ENCODE measurements around the gene MYRF.

The MYRF gene

DNA sequence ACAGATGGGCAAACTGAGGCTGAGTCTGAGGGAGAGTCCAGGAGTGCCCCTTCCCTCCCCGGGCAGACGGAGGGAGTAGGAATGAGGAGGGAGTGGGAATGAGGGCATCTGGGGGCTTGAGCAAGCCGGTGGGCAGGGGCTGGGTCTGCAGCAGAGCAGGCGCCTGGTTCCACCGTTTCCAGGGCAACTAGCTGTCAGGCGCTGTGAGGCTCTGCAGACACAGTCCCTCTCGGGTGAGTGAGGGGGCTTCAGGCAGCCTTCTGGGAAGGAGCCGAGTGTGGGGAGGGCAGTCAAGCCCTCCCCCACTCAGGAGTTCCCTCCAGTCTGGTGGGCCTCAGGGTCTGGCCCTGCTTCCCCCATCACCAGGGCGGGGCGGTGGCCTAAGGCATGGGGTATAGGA is 20.9 kb downstream of the MYRF start:
- no peak for TF ChIP-seq GABPA (IDR thresholded peaks at IDR 0.05; ENCODE audit: low read depth)
- TF ChIP-seq POLR2AphosphoS5 (IDR thresholded peaks at IDR 0.05; ENCODE audit: low read depth) = no peak
- TF ChIP-seq, protein P1, sequence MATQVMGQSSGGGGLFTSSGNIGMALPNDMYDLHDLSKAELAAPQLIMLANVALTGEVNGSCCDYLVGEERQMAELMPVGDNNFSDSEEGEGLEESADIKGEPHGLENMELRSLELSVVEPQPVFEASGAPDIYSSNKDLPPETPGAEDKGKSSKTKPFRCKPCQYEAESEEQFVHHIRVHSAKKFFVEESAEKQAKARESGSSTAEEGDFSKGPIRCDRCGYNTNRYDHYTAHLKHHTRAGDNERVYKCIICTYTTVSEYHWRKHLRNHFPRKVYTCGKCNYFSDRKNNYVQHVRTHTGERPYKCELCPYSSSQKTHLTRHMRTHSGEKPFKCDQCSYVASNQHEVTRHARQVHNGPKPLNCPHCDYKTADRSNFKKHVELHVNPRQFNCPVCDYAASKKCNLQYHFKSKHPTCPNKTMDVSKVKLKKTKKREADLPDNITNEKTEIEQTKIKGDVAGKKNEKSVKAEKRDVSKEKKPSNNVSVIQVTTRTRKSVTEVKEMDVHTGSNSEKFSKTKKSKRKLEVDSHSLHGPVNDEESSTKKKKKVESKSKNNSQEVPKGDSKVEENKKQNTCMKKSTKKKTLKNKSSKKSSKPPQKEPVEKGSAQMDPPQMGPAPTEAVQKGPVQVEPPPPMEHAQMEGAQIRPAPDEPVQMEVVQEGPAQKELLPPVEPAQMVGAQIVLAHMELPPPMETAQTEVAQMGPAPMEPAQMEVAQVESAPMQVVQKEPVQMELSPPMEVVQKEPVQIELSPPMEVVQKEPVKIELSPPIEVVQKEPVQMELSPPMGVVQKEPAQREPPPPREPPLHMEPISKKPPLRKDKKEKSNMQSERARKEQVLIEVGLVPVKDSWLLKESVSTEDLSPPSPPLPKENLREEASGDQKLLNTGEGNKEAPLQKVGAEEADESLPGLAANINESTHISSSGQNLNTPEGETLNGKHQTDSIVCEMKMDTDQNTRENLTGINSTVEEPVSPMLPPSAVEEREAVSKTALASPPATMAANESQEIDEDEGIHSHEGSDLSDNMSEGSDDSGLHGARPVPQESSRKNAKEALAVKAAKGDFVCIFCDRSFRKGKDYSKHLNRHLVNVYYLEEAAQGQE (IDR thresholded peaks at IDR 0.05; ENCODE audit: insufficient replicate concordance, low read depth) = no peak
- no peak for TF ChIP-seq SPI1 (IDR thresholded peaks at IDR 0.05; ENCODE audit: borderline replicate concordance, low read depth)
- no peak for TF ChIP-seq CTCF (IDR thresholded peaks at IDR 0.05; ENCODE audit: insufficient read depth, low read length)

DNA sequence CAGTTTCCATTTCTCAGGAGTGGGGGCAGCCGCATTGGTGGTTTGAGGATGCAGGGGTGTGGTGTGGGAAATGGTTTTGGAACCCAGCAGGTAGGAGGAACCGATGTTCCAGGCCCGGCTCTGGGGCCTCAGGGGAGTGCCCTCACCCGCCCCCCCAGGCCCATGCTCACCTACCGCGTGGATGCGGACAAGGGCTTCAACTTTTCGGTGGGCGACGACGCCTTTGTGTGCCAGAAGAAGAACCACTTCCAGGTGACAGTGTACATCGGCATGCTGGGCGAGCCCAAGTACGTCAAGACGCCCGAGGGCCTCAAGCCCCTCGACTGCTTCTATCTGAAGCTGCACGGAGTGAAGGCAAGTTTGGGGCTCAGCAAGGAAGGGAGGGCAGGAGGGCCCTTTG is 21.4 kb downstream of the MYRF start:
- H3K27ac ChIP-seq (replicated peaks) = no peak overlapping the region
- TF ChIP-seq, protein P1 (IDR thresholded peaks at IDR 0.05; ENCODE audit: insufficient replicate concordance, low read depth) = no peak
- TF ChIP-seq POLR2AphosphoS5 (IDR thresholded peaks at IDR 0.05; ENCODE audit: low read depth) = no peak
- no peak for TF ChIP-seq CTCF (IDR thresholded peaks at IDR 0.05; ENCODE audit: insufficient read depth, low read length)
- no peak for TF ChIP-seq GABPA (IDR thresholded peaks at IDR 0.05; ENCODE audit: low read depth)
- no peak overlapping the region for H3K4me3 ChIP-seq (replicated peaks; ENCODE audit: insufficient read depth, low read length)
- no peaks in the 10 kb centered on the region for H3K27me3 ChIP-seq (ENCODE audit: insufficient read depth, poor library complexity, severe bottlenecking)
- no peak for DNase-seq (ENCODE audit: low read depth in 1 of 2, low spot score in 1 of 2)

More for the DNA sequence above, 20.9 kb downstream of the MYRF start:
- Histone ChIP-seq H3K27ac (replicated peaks) (no peak overlapping the region; the same call in 1 of the 2 replicates), H3K4me3 (replicated peaks; ENCODE audit: insufficient read depth, low read length) (no peak overlapping the region), H3K27me3 (ENCODE audit: insufficient read depth, poor library complexity, severe bottlenecking) (no peaks in the 10 kb centered on the region)
- DNase-seq (ENCODE audit: low read depth in 1 of 2, low spot score in 1 of 2) = no peak

GRCh38 chr11:61774411-61774810 is 22.0 kb downstream of the MYRF start:
- no peak for DNase-seq (ENCODE audit: low read depth in 1 of 2, low spot score in 1 of 2)
- TF ChIP-seq POLR2AphosphoS5 (IDR thresholded peaks at IDR 0.05; ENCODE audit: low read depth) (no peak), SPI1 (IDR thresholded peaks at IDR 0.05; ENCODE audit: borderline replicate concordance, low read depth) (no peak), GABPA (IDR thresholded peaks at IDR 0.05; ENCODE audit: low read depth) (no peak), CTCF (IDR thresholded peaks at IDR 0.05; ENCODE audit: insufficient read depth, low read length) (no peak)
- TF ChIP-seq, protein P1 (IDR thresholded peaks at IDR 0.05; ENCODE audit: insufficient replicate concordance, low read depth) = no peak
- H3K27ac ChIP-seq (replicated peaks) = no peak overlapping the region
- no peaks in the 10 kb centered on the region for H3K27me3 ChIP-seq (ENCODE audit: insufficient read depth, poor library complexity, severe bottlenecking)
- no peak overlapping the region for H3K4me3 ChIP-seq (replicated peaks; ENCODE audit: insufficient read depth, low read length)

Data from HL-60 (cell line).